Thyroid gland (tissue), 4 donors: ENCODE data around the gene KIF3B.

Experiments
- CTCF ChIP-seq, 6 experiments: fragments of 200-600 bp in 3 of 6; fragments of 450-650 bp in 3 of 6; sonication (generic) in 3 of 6; IDR thresholded peaks; one replicate each; pipeline ENCODE4 v1.5.1; 2016 to 2019; ENCODE audit warnings: antibody characterized with exemption in 6 of 6, mild to moderate bottlenecking in 2 of 6, inconsistent platforms in 1 of 6, moderate library complexity in 1 of 6
- POLR2A ChIP-seq, 2 donors: fragments of 450-650 bp; IDR thresholded peaks; one replicate each; pipeline ENCODE4 v1.6.1; 2017; ENCODE audit warnings: antibody characterized with exemption in 2 of 2, mild to moderate bottlenecking in 2 of 2, moderate library complexity in 1 of 2

GRCh38 chr20:32358883-32359632 is 81.6 kb downstream of the KIF3B start:
- no peak for TF ChIP-seq CTCF (IDR thresholded peaks at IDR 0.05)
- TF ChIP-seq POLR2A (IDR thresholded peaks at IDR 0.05), result peak in 1 of 2 donors; percentile 63
